NB4 (cell line): ENCODE measurements around the gene SLC30A2.

Source experiments
- POLR2A ChIP-seq: IDR thresholded peaks from 2 replicates; pipeline ENCODE4 v1.6.1; 2011; ENCODE audit warnings: mild to moderate bottlenecking; ENCODE audit not compliant: insufficient read length; ENCODE audit errors: extremely low read depth
- TF ChIP-seq, protein P1 (sequence below): IDR thresholded peaks from one replicate; pipeline ENCODE4 v1.5.1; 2012; ENCODE audit warnings: low read depth, low read length

GRCh38 chr1:26032656-26033357 is 13.1 kb downstream of the SLC30A2 start:
- TF ChIP-seq, protein P1, sequence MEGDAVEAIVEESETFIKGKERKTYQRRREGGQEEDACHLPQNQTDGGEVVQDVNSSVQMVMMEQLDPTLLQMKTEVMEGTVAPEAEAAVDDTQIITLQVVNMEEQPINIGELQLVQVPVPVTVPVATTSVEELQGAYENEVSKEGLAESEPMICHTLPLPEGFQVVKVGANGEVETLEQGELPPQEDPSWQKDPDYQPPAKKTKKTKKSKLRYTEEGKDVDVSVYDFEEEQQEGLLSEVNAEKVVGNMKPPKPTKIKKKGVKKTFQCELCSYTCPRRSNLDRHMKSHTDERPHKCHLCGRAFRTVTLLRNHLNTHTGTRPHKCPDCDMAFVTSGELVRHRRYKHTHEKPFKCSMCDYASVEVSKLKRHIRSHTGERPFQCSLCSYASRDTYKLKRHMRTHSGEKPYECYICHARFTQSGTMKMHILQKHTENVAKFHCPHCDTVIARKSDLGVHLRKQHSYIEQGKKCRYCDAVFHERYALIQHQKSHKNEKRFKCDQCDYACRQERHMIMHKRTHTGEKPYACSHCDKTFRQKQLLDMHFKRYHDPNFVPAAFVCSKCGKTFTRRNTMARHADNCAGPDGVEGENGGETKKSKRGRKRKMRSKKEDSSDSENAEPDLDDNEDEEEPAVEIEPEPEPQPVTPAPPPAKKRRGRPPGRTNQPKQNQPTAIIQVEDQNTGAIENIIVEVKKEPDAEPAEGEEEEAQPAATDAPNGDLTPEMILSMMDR: no peak
- no peak for TF ChIP-seq POLR2A
